GM12878 (cell line): Measurements from ENCODE around the gene GLE1. TPM values are rescaled to one million over a fixed set of nuclear protein-coding genes. Genes with fewer than 3 reads are reported as not detected.

Source experiments
- ATAC-seq: fragments of 200-7000 bp; cut with Tn5 transposase; 3 replicates; pipeline ENCODE4 v1.9.1; 2020; ENCODE audit warnings: mild to moderate bottlenecking, moderate library complexity
- Bru-seq: library from RNA; stranded (reverse); fragments of 400-500 nt; gene quantifications from one replicate; lab custom pipeline; 2021; lab: Mats Ljungman, UMichigan
- BruChase-seq, 2 experiments: library from RNA; stranded (reverse); fragments of 400-500 nt; gene quantifications; one replicate each; lab custom pipeline; 2021; lab: Mats Ljungman, UMichigan
- BruUV-seq: library from RNA; stranded (reverse); fragments of 400-500 nt; replicated peaks from 2 replicates; lab custom pipeline; 2021; lab: Mats Ljungman, UMichigan
- CTCF ChIA-PET: fragments of 300-600 bp; sonication (Branson Sonifier 250); formaldehyde crosslinking; extraction: SDS; loops from one replicate; lab custom pipeline; 2021; ENCODE audit warnings: inconsistent platforms; lab: Yijun Ruan, JAX
- POLR2A ChIA-PET: fragments of 350-600 bp; formaldehyde crosslinking; extraction: SDS; loops from one replicate; lab custom pipeline; 2021; ENCODE audit warnings: inconsistent platforms; lab: Charles Lee
- RAD21 ChIA-PET: fragments of 300-600 bp; sonication (Branson Sonifier 250); formaldehyde crosslinking; loops from one replicate; lab custom pipeline; 2023; ENCODE audit warnings: antibody characterized with exemption; ENCODE audit not compliant: unreplicated experiment; lab: Charles Lee
- SMC1A ChIA-PET: fragments of 300-600 bp; sonication (Branson Sonifier 250); formaldehyde crosslinking; loops from one replicate; lab custom pipeline; 2023; ENCODE audit not compliant: unreplicated experiment, uncharacterized antibody; lab: Charles Lee
- DNase-seq: peaks from one replicate; pipeline ENCODE4 v3.0.0-alpha.2; 2011; ENCODE audit warnings: low read depth, low spot score
- FAIRE-seq: peaks from 3 replicates; lab custom pipeline; 2011; peaks lifted over from hg19 to GRCh38; lab: Jason Lieb, UNC
- H2AFZ ChIP-seq: 2 replicates; pipeline ENCODE4 v1.6.0; 2011; ENCODE audit warnings: low read depth, low read length, control low read depth; ENCODE audit not compliant: control insufficient read depth
- H3K27ac ChIP-seq: 2 replicates; pipeline ENCODE4 v1.5.1; 2011; ENCODE audit warnings: control low read depth; ENCODE audit not compliant: control insufficient read depth, insufficient read depth
- H3K27me3 ChIP-seq, 2 experiments: replicated peaks in 1 of 2; 2 replicates each; pipeline versions ENCODE4 v1.6.0 to v1.6.1; 2011; ENCODE audit warnings: low read length in 1 of 2; ENCODE audit not compliant: control insufficient read depth in 2 of 2, insufficient read depth in 2 of 2
- H3K36me3 ChIP-seq, 2 experiments: 2 replicates each; pipeline ENCODE4 v1.5.1; 2011; ENCODE audit warnings: low read length in 1 of 2; ENCODE audit not compliant: control insufficient read depth in 2 of 2, insufficient read depth in 2 of 2
- H3K4me1 ChIP-seq: 2 replicates; pipeline ENCODE4 v1.6.1; 2011; ENCODE audit warnings: mild to moderate bottlenecking, low read length, moderate library complexity, mixed read lengths; ENCODE audit not compliant: control insufficient read depth, insufficient read depth
- H3K4me2 ChIP-seq: 2 replicates; pipeline ENCODE4 v1.6.0; 2011; ENCODE audit warnings: control low read depth; ENCODE audit not compliant: control insufficient read depth, insufficient read depth
- H3K4me3 ChIP-seq: fragments of 200-600 bp; sonication (generic); 2 replicates; pipeline ENCODE4 v1.5.1; 2016
- H3K79me2 ChIP-seq: 2 replicates; pipeline ENCODE4 v1.6.0; 2011; ENCODE audit warnings: low read length; ENCODE audit not compliant: control insufficient read depth, insufficient read depth
- H3K9ac ChIP-seq: 2 replicates; pipeline ENCODE4 v1.8.0; 2011; ENCODE audit warnings: low read length, control low read depth, mixed read lengths; ENCODE audit not compliant: control insufficient read depth, insufficient read depth
- H3K9me3 ChIP-seq: replicated peaks from 3 replicates; pipeline ENCODE4 v1.5.1; 2011; ENCODE audit warnings: mild to moderate bottlenecking, low read length; ENCODE audit not compliant: control insufficient read depth, insufficient read depth
- H4K20me1 ChIP-seq: 2 replicates; pipeline ENCODE4 v1.6.0; 2011; ENCODE audit not compliant: control insufficient read depth, insufficient read depth
- CREB1 ChIP-seq: IDR thresholded peaks from 2 replicates; pipeline ENCODE4 v1.6.1; 2012; ENCODE audit warnings: low read depth, mild to moderate bottlenecking, inconsistent platforms
- ELK1 ChIP-seq: IDR thresholded peaks from 2 replicates; pipeline ENCODE4 v1.6.1; 2012; ENCODE audit warnings: low read depth, low read length, improper control_type of control experiment
- GABPA ChIP-seq: IDR thresholded peaks from 2 replicates; pipeline ENCODE4 v1.6.1; 2014; ENCODE audit warnings: antibody characterized with exemption, low read depth, mild to moderate bottlenecking, inconsistent platforms
- GATAD2B ChIP-seq: fragments of 450-650 bp; conservative IDR thresholded peaks from 2 replicates; pipeline ENCODE4 v1.6.1; 2017; ENCODE audit warnings: low read depth, mild to moderate bottlenecking, moderate library complexity
- JUND ChIP-seq: IDR thresholded peaks from 2 replicates; pipeline ENCODE4 v1.6.1; 2012; ENCODE audit warnings: low read depth, mild to moderate bottlenecking, low read length, improper control_type of control experiment, moderate library complexity
- KLF5 ChIP-seq: fragments of 450-650 bp; IDR thresholded peaks from 2 replicates; pipeline ENCODE4 v1.6.1; 2014; ENCODE audit warnings: mild to moderate bottlenecking; ENCODE audit not compliant: partially characterized antibody
- RB1 ChIP-seq: fragments of 450-650 bp; formaldehyde crosslinking; IDR thresholded peaks from 2 replicates; pipeline ENCODE4 v1.6.1; 2017; ENCODE audit warnings: mild to moderate bottlenecking, borderline replicate concordance
- SMC3 ChIP-seq: IDR thresholded peaks from 2 replicates; pipeline ENCODE4 v1.6.1; 2011; ENCODE audit warnings: low read length, improper control_type of control experiment, borderline replicate concordance
- TAF1 ChIP-seq: IDR thresholded peaks from 2 replicates; pipeline ENCODE4 v1.6.1; 2011; ENCODE audit warnings: mild to moderate bottlenecking, low read depth, low read length, borderline replicate concordance
- ZNF384 ChIP-seq: IDR thresholded peaks from 2 replicates; pipeline ENCODE4 v1.6.1; 2012; ENCODE audit warnings: low read depth, mild to moderate bottlenecking, low read length, improper control_type of control experiment, borderline replicate concordance
- ZNF687 ChIP-seq: fragments of 450-650 bp; IDR thresholded peaks from 2 replicates; pipeline ENCODE4 v1.6.1; 2017; ENCODE audit warnings: mild to moderate bottlenecking, moderate library complexity
- WGBS: methylation state at CpG from one replicate; pipeline ENCODE4 v1.1.6; 2016; ENCODE audit warnings: low lambda C conversion rate; ENCODE audit not compliant: insufficient replicate concordance, insufficient coverage; ENCODE audit errors: missing lambda C conversion rate; 5-methylcytosine and 5-hydroxymethylcytosine counted together
- in situ Hi-C: fragments of 300-500 bp; cut with MboI; formaldehyde crosslinking; loops from 9 replicates; pipeline ENCODE4 v1.14.3; 2018; ENCODE audit warnings: mixed read lengths
- intact Hi-C: fragments of 100-400 bp; cut with micrococcal nuclease; formaldehyde crosslinking; loops from one replicate; pipeline ENCODE4 v1.14.2; 2022; ENCODE audit not compliant: unreplicated experiment
- long read RNA-seq, 2 experiments: library from polyadenylated mRNA; unstranded; transcript quantifications; one replicate each; pipeline ENCODE4 v2.0.0, GENCODE V29; 2019 to 2020
- polyA minus RNA-seq, 3 experiments: library from RNA; depleted of rRNA, polyadenylated mRNA; stranded (reverse); fragments of >200 nt; gene quantifications; 2 replicates each; pipeline ENCODE4 v1.2.3, GENCODE V29; 2011
- polyA plus RNA-seq, 11 experiments: library from polyadenylated mRNA; depleted of rRNA in 4 of 11; unstranded in 6 of 11; stranded (reverse) in 5 of 11; fragments of >200 nt; fragmentation: Nextera tagmentation in 4 of 11; fragmentation: Illumina TruSeq in 1 of 11; extraction: Ambion mirVana in 4 of 11; extraction: Trizol in 1 of 11; gene quantifications; 1 replicate in 1 of 11; 2 replicates in 10 of 11; pipeline versions ENCODE4 v1.2.1 to v1.2.3, GENCODE V29; 2011 to 2016; ENCODE audit warnings: inconsistent platforms in 2 of 11, missing spikeins in 2 of 11, low read depth in 1 of 11
- total RNA-seq, 4 experiments: library from RNA; depleted of rRNA in 3 of 4; stranded (reverse); fragments of >200 nt in 3 of 4; fragmentation: Illumina TruSeq in 1 of 4; extraction: Trizol in 1 of 4; gene quantifications; 2 replicates each; pipeline versions ENCODE4 v1.2.1 to v1.2.3, GENCODE V29; 2013 to 2021

Gene GLE1
- total RNA-seq (2013; cell fraction: nucleolus; rRNA removed), result 23.3 and 25.1 TPM in 2 replicates
- 37.7 and 40.1 TPM in 2 replicates for total RNA-seq (2014; rRNA removed)
- total RNA-seq (2014; rRNA removed; fragmentation: Illumina TruSeq; extraction: Trizol), result 35.7 and 37.7 TPM in 2 replicates
- total RNA-seq (2021), result 36.9 and 37.2 TPM in 2 replicates
- polyA plus RNA-seq (2011; ENCODE audit: low read depth), result 17.1 TPM
- 52.0 and 63.5 TPM in 2 replicates for polyA plus RNA-seq (2011; rRNA removed)
- 40.5 and 42.8 TPM in 2 replicates for polyA plus RNA-seq (2011; cell fraction: cytosol; rRNA removed)
- polyA plus RNA-seq (2011; cell fraction: nucleus; rRNA removed), result 31.9 and 34.2 TPM in 2 replicates
- 20.7 and 26.9 TPM in 2 replicates for polyA plus RNA-seq (2012)
- polyA plus RNA-seq (2014; fragmentation: Illumina TruSeq; extraction: Trizol), result 38.4 and 38.5 TPM in 2 replicates
- polyA plus RNA-seq (2014; fragmentation: Nextera tagmentation; extraction: Ambion mirVana), result 10 to 100 TPM; 17.4 to 18.6 TPM
- polyA plus RNA-seq (2014; rRNA removed), result 26.8 and 30.3 TPM in 2 replicates
- 10 to 100 TPM; 49.0 to 49.1 TPM for polyA plus RNA-seq (2016; fragmentation: Nextera tagmentation; extraction: Ambion mirVana)
- 58.7 and 72.1 TPM in 2 replicates for polyA minus RNA-seq (2011; rRNA and poly(A)+ RNA removed)
- 23.6 and 30.2 TPM in 2 replicates for polyA minus RNA-seq (2011; cell fraction: cytosol; rRNA and poly(A)+ RNA removed)
- polyA minus RNA-seq (2011; cell fraction: nucleus; rRNA and poly(A)+ RNA removed), result 8.0 and 13.6 TPM in 2 replicates
- percentile 70 among the genes with signal in this experiment for Bru-seq, nascent RNA
- percentile 79 among the genes with signal in this experiment for BruChase-seq, experiment 1, labeled RNA remaining after a 6-hour chase
- percentile 75 among the genes with signal in this experiment for BruChase-seq, experiment 2, labeled RNA remaining after a 2-hour chase
- long read RNA-seq, experiment 1, transcript GLE1-201 (16 exons, 3,321 nt), result major isoform, 29 of 40 reads
- long read RNA-seq, experiment 1, partial matches to known transcripts, result 4 of 40 reads
- long read RNA-seq, experiment 1, other reads (novel, unspliced or antisense), result 7 of 40 reads
- long read RNA-seq, experiment 2, transcript GLE1-201 (16 exons, 3,321 nt), result major isoform, 170 of 258 reads
- long read RNA-seq, experiment 2, partial matches to known transcripts, result 35 of 258 reads
- long read RNA-seq, experiment 2, other reads (novel, unspliced or antisense), result 51 of 258 reads

- RAD21 ChIA-PET, result interaction anchor here (1.1 to 2.1 kb wide), 4 partner anchors 46 to 143 kb away, joined by 4 to 11 read pairs (median 4); partner anchors contain the start of gene SPTAN1
- H3K9ac ChIP-seq, result peak within 1 kb of the TSS; percentile 90
- 2% methylated on average over 64 of the region's 64 CpGs for WGBS
- peak within 1 kb of the TSS; percentile 95 for H2AFZ ChIP-seq
- H3K4me3 ChIP-seq, result peak within 1 kb of the TSS; percentile 97
- SMC1A ChIA-PET, result interaction anchor here (0.8 to 2.6 kb wide), 9 partner anchors 9 to 219 kb away, joined by 3 to 20 read pairs (median 3); partner anchors contain the start of genes SPTAN1, URM1 and ZDHHC12
- H3K9me3 ChIP-seq, result no peaks in the 10 kb centered on the region
- in situ Hi-C loops, result no loop called here
- peak within 1 kb of the TSS; percentile 82 for H3K4me2 ChIP-seq
- H3K36me3 ChIP-seq, result peaks cover 3 to 12% of the 10 kb centered on the region in 2 experiments; a peak in 3 of 4 replicates
- H3K4me1 ChIP-seq, result peaks cover 10% of the 10 kb centered on the region; the same call in 1 of the 2 replicates
- H3K27ac ChIP-seq, result peak within 1 kb of the TSS; percentile 74
- FAIRE-seq (peak; percentile 92), DNase-seq (peak; percentile 82), ATAC-seq (peak; percentile 98)
- peaks cover 22% of the 10 kb centered on the region for H3K79me2 ChIP-seq
- CTCF ChIA-PET, result interaction anchor here (0.7 to 1.2 kb wide), 5 partner anchors 51 to 142 kb away, joined by 3 read pairs; no protein-coding TSS in a partner anchor
- no peaks in the 10 kb centered on the region for H4K20me1 ChIP-seq
- no peaks in the 10 kb centered on the region for H3K27me3 ChIP-seq
- TSS peak; percentile 73 for BruUV-seq
- intact Hi-C loops, result loop anchor here (5.0 kb wide), 1 partner anchor 48 kb away; the partner anchor contains the start of gene SPTAN1
- POLR2A ChIA-PET, result interaction anchor here (0.6 to 2.6 kb wide), 12 partner anchors 9 to 1503 kb away, joined by 3 to 19 read pairs (median 4); partner anchors contain the start of genes ODF2 and SPTAN1
- TF ChIP-seq ZNF384 (no peak), ELK1 (peak; percentile 52), TAF1 (no peak; the same call in 1 of the 2 replicates), CREB1 (peak; percentile 36; the same call in 1 of the 2 replicates), ZNF687 (0 out of 2 replicates have a peak, but pooled peaks have one; percentile 79), JUND (no peak), GABPA (0 out of 2 replicates have a peak, but pooled peaks have one; percentile 31), RB1 (0 out of 2 replicates have a peak, but pooled peaks have one; percentile 78), GATAD2B (peak; percentile 94), SMC3 (no peak), KLF5 (peak; percentile 65)
These were observed at the start of gene GLE1 for GRCh38 chr9:128504485-128505413. Gene GLE1 (plus strand): TSS chr9:128504719. CDS start chr9:128504806, 87 bp downstream.
